ENCODE results near the gene SPACA9. TPM values are rescaled to one million over a fixed set of nuclear protein-coding genes. Genes with fewer than 3 reads are reported as not detected.

Gene SPACA9
- total RNA-seq, 2 donors from 2014 or later = 2.2 to 8.1 TPM

DNA sequence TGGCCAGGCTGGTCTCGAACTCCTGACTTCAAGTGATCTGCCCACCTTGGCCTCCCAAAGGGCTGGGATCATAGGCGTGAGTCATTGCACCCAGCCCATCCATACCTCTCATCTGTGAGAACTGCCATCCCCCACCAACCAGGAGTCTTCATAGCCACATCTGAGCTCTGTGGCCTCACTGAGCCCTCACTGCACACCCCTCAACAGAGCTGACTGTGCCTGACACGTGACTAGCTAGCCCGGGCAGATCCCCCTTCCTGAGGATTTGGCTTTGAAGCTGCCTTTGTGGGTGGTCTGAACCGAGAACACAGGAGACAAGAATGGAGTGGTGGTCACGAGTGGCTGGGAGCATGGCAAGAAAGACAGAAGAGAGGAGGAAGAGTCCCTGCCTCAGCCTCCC, 16.2 kb upstream of the SPACA9 start:
- H3K36me3 ChIP-seq = no peaks in the 10 kb centered on the region
- TF ChIP-seq, protein P1, sequence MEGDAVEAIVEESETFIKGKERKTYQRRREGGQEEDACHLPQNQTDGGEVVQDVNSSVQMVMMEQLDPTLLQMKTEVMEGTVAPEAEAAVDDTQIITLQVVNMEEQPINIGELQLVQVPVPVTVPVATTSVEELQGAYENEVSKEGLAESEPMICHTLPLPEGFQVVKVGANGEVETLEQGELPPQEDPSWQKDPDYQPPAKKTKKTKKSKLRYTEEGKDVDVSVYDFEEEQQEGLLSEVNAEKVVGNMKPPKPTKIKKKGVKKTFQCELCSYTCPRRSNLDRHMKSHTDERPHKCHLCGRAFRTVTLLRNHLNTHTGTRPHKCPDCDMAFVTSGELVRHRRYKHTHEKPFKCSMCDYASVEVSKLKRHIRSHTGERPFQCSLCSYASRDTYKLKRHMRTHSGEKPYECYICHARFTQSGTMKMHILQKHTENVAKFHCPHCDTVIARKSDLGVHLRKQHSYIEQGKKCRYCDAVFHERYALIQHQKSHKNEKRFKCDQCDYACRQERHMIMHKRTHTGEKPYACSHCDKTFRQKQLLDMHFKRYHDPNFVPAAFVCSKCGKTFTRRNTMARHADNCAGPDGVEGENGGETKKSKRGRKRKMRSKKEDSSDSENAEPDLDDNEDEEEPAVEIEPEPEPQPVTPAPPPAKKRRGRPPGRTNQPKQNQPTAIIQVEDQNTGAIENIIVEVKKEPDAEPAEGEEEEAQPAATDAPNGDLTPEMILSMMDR (IDR thresholded peaks at IDR 0.05) = no peak
- ATAC-seq (ENCODE audit: insufficient number of reproducible peaks, low FRiP score, low read depth) (no peak), DNase-seq (ENCODE audit: low spot score) (no peak)
- no peak overlapping the region for H3K4me3 ChIP-seq
- no peak overlapping the region for H3K27ac ChIP-seq
- no peaks in the 10 kb centered on the region for H3K9me3 ChIP-seq
- no peaks in the 10 kb centered on the region for H3K4me1 ChIP-seq (ENCODE audit: control insufficient read depth in 1 of 2, low read depth in 2 of 2)
- no peaks in the 10 kb centered on the region for H3K27me3 ChIP-seq (replicated peaks; ENCODE audit: insufficient read depth)

GRCh38 chr9:132863096-132863495, 15.6 kb upstream of the SPACA9 start:
- no peaks in the 10 kb centered on the region for H3K27me3 ChIP-seq (replicated peaks; ENCODE audit: insufficient read depth)
- no peaks in the 10 kb centered on the region for H3K9me3 ChIP-seq
- TF ChIP-seq, protein P1 (IDR thresholded peaks at IDR 0.05) = no peak
- H3K4me3 ChIP-seq = no peak overlapping the region
- no peak for DNase-seq (ENCODE audit: low spot score)
- no peak overlapping the region for H3K27ac ChIP-seq
- no peaks in the 10 kb centered on the region for H3K36me3 ChIP-seq
- ATAC-seq (ENCODE audit: insufficient number of reproducible peaks, low FRiP score, low read depth) = no peak
- no peaks in the 10 kb centered on the region for H3K4me1 ChIP-seq (ENCODE audit: control insufficient read depth in 1 of 2, low read depth in 2 of 2)

DNA sequence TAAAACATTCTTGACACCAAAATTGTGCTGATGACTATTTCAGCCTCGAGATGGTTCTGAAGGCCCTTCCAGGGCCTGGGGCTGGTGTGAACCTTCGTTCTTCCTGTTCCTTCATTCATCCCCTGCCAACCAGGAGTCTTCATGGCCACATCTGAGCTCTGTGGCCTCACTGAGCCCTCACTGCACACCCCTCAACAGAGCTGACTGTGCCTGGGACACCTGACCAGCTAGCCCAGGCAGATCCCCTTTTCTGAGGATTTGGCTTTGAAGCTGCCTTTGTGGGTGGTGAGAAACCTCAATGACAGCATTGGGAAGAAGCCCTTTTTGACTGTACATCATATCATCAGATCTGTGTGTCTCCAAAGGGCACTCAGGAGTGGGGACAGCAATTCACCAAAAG, 14.4 kb upstream of the SPACA9 start:
- DNase-seq (ENCODE audit: low spot score) = no peak
- no peak for ATAC-seq (ENCODE audit: insufficient number of reproducible peaks, low FRiP score, low read depth)
- Histone ChIP-seq H3K27ac (no peak overlapping the region), H3K36me3 (no peaks in the 10 kb centered on the region), H3K4me1 (ENCODE audit: control insufficient read depth in 1 of 2, low read depth in 2 of 2) (no peaks in the 10 kb centered on the region), H3K9me3 (no peaks in the 10 kb centered on the region), H3K4me3 (no peak overlapping the region), H3K27me3 (replicated peaks; ENCODE audit: insufficient read depth) (no peaks in the 10 kb centered on the region)
- TF ChIP-seq, protein P1 (IDR thresholded peaks at IDR 0.05) = no peak

- Histone ChIP-seq H3K4me1 (ENCODE audit: control insufficient read depth in 1 of 2, low read depth in 2 of 2) (no peaks in the 10 kb centered on the region), H3K9me3 (no peaks in the 10 kb centered on the region)
- TF ChIP-seq, protein P1 (IDR thresholded peaks at IDR 0.05) = no peak
Observed at GRCh38 chr9:132864691-132865090, 14.0 kb upstream of the SPACA9 start.

DNA sequence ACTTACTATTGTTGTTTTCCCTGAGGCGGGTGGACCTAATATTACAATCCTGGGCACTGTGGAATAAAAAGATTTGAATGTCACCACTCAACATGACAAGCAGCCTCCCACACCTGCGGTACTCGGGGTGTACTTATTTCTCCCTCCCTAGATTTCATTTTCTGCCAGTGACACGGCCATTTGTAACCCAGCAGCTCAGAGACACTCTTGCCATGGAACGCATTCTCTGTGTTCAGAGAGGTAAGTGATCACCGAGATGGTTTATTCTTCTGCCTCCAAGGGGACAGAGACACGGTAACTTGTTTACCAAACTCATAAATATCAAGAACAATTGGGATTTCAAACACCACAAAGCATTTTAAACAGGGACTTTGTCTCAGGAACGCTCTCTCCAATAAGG, 11.8 kb upstream of the SPACA9 start:
- Histone ChIP-seq H3K27me3 (replicated peaks; ENCODE audit: insufficient read depth) (no peaks in the 10 kb centered on the region), H3K4me3 (no peak overlapping the region), H3K4me1 (ENCODE audit: control insufficient read depth in 1 of 2, low read depth in 2 of 2) (peaks cover 5 to 15% of the 10 kb centered on the region in 2 donors), H3K27ac (no peak overlapping the region), H3K9me3 (no peaks in the 10 kb centered on the region), H3K36me3 (no peaks in the 10 kb centered on the region)
- ATAC-seq (ENCODE audit: insufficient number of reproducible peaks, low FRiP score, low read depth) (no peak), DNase-seq (ENCODE audit: low spot score) (no peak)
- TF ChIP-seq, protein P1 (IDR thresholded peaks at IDR 0.05) = no peak

More at GRCh38 chr9:132864691-132865090, 14.0 kb upstream of the SPACA9 start:
- H3K27ac ChIP-seq = no peak overlapping the region
- DNase-seq (ENCODE audit: low spot score) (no peak), ATAC-seq (ENCODE audit: insufficient number of reproducible peaks, low FRiP score, low read depth) (no peak)
- no peaks in the 10 kb centered on the region for H3K27me3 ChIP-seq (replicated peaks; ENCODE audit: insufficient read depth)
- H3K4me3 ChIP-seq = no peak overlapping the region
- H3K36me3 ChIP-seq = no peaks in the 10 kb centered on the region

Data from thoracic aorta (tissue), 2 donors.